GM18873 (cell line): ENCODE data around the gene CHST1.

Experiments
- ATAC-seq: cut with Tn5 transposase; IDR thresholded peaks from one replicate; pipeline ENCODE4 v1.9.1; 2021; ENCODE audit warnings: mild to moderate bottlenecking, moderate library complexity, moderate number of reproducible peaks; ENCODE audit not compliant: unreplicated experiment, low FRiP score

CHST1 gene

GRCh38 chr11:45610627-45611026 lies 54.8 kb downstream of the CHST1 start:
- ATAC-seq = no peak

GRCh38 chr11:45609902-45610301 lies 55.5 kb downstream of the CHST1 start:
- no peak for ATAC-seq

- no peak for ATAC-seq
Observed at GRCh38 chr11:45609337-45609736, 56.1 kb downstream of the CHST1 start.

GRCh38 chr11:45607995-45608394 lies 57.4 kb downstream of the CHST1 start:
- ATAC-seq = no peak

GRCh38 chr11:45606514-45607281 lies 58.7 kb downstream of the CHST1 start:
- no peak for ATAC-seq

GRCh38 chr11:45605051-45605450 lies 60.4 kb downstream of the CHST1 start:
- ATAC-seq = no peak

- no peak for ATAC-seq
Observed at GRCh38 chr11:45603946-45604682, 61.3 kb downstream of the CHST1 start.

GRCh38 chr11:45599161-45599943 lies 66.1 kb downstream of the CHST1 start:
- ATAC-seq = no peak
